Upper lobe of left lung (tissue), 4 donors: Measurements from ENCODE around the gene FAM193B.

ENCODE experiments used
- POLR2A ChIP-seq, 4 donors: fragments of 450-650 bp; IDR thresholded peaks; one replicate each; pipeline ENCODE4 v1.5.1; 2016 to 2017; ENCODE audit warnings: antibody characterized with exemption in 4 of 4, mild to moderate bottlenecking in 2 of 4
- TF ChIP-seq, protein P1 (sequence below), 6 experiments: fragments of 450-650 bp in 4 of 6; fragments of 200-600 bp in 2 of 6; sonication (generic) in 2 of 6; IDR thresholded peaks; one replicate each; pipeline ENCODE4 v1.5.1; 2016 to 2019; ENCODE audit warnings: antibody characterized with exemption in 6 of 6

DNA sequence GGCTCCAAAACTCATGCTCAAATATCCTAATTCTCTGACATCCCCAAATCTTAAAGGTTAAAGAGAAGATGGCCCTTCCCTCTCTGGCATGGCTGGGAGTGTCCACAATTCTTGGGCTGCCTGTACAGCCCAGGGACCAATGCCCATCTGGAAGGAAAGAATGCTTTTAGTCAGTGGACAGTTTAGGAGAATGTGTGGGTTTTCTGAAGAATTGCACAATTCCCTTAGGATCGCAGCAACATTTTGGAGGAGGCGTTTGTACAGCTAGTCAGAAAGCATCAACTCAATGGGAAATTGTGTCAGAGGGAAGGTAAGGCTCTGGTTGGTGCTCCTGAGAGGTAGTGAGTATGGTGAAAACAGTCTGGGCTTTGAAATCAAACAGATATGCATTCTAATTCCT lies 15.0 kb downstream of the FAM193B start:
- TF ChIP-seq POLR2A (IDR thresholded peaks at IDR 0.05) = no peak
- TF ChIP-seq, protein P1, sequence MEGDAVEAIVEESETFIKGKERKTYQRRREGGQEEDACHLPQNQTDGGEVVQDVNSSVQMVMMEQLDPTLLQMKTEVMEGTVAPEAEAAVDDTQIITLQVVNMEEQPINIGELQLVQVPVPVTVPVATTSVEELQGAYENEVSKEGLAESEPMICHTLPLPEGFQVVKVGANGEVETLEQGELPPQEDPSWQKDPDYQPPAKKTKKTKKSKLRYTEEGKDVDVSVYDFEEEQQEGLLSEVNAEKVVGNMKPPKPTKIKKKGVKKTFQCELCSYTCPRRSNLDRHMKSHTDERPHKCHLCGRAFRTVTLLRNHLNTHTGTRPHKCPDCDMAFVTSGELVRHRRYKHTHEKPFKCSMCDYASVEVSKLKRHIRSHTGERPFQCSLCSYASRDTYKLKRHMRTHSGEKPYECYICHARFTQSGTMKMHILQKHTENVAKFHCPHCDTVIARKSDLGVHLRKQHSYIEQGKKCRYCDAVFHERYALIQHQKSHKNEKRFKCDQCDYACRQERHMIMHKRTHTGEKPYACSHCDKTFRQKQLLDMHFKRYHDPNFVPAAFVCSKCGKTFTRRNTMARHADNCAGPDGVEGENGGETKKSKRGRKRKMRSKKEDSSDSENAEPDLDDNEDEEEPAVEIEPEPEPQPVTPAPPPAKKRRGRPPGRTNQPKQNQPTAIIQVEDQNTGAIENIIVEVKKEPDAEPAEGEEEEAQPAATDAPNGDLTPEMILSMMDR (IDR thresholded peaks at IDR 0.05) = no peak
